ENCODE measurements around the gene PHF12.
"Not testable (repeated sequence)": the region's sequence is repeated elsewhere in the genome, so short reads cannot be mapped to it uniquely, and the experiment has no call there.

Gene PHF12

GRCh38 chr17:28953444-28954118, 2.3 kb upstream of the PHF12 start:
- peak; percentile 58 for DNase-seq

GRCh38 chr17:28951991-28952975, 965 bp upstream of the PHF12 start:
- peak; percentile 99 for DNase-seq

DNA sequence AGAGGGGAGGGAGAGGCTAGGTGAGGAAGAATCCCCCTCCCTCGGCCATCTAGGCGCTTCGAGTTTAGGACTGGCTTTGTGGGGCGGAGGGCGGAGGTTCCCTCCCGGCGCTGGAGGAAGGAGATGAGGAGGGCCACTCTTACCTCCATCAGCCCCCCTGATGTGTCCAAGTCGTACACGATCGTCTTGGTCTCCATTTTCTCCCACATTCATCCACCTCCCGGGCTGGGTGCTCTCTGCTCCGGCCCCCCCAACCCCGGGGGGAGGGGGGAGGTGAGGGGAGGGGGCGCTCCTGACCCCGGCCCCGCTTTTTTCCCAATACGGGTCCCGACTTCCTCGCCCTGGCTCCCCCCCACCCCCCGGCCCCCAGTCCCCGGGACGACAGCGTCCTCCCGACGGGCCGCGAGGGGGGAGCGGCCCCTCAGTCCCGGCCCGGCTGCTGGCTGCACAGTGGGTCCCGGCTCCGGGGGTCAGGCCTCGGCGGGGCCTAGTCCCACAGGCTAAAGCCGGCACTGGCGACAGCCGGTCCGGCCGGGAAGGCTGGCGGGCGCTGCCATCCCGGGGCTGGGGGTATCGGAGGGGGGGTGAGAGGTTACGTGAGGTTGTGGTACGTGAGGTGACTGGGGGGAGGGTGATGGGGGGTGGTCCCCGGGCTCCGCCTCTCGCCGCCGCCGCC, 428 bp downstream of the PHF12 start:
- no peak for DNase-seq

GRCh38 chr17:28950017-28950751, 1.1 kb downstream of the PHF12 start:
- peak; percentile 65 for DNase-seq

GRCh38 chr17:28949185-28950016, 1.9 kb downstream of the PHF12 start:
- DNase-seq: peak; percentile 56

- DNase-seq: no peak
These were observed 2.5 kb downstream of the PHF12 start for GRCh38 chr17:28948873-28949184.

- DNase-seq: no peak
These were observed 3.0 kb downstream of the PHF12 start for GRCh38 chr17:28948342-28948741.

DNA sequence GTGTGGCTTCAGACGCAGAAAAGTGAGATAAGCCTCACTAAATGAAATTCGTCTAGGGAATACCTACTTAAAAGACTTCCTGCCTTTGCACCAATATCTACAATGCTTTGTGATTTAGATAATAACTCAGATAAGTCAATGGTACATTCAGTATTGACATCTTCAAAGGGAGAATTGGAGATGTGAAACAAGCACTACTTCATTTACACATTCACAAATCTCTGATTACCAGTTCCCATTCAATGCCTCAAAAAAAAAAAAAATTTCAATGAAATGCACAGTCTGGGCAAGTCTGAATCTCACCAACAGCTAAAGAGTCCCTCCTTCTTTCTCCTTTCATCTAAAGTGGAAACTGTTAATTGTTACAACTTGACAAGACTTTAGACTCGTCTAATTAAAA, 3.7 kb downstream of the PHF12 start:
- DNase-seq: peak; percentile 34

GRCh38 chr17:28946239-28946638, 5.1 kb downstream of the PHF12 start:
- DNase-seq: peak; percentile 24

- no peak for DNase-seq
These were observed 6.2 kb downstream of the PHF12 start for GRCh38 chr17:28944862-28945741.

- DNase-seq: no peak
These were observed 7.0 kb downstream of the PHF12 start for GRCh38 chr17:28944343-28944742.

DNA sequence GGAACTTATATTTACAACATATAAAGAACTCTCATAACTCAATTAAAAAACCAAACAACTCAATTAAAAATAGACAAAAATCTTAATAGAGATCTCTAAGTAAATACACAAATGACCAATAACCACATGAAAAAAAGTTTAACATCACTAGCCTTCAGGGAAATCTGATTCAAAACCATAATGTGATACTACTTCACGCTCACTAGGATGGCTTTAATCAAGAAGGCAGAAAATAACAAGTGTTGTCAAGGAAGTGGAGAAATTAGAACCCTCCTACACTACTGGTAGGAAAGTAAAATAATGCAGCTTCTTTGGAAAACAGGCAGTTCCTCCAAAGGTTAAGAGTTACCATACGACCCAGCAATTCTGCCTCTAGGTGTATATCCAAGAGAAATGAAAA, 8.4 kb downstream of the PHF12 start:
- no peak for DNase-seq

DNA sequence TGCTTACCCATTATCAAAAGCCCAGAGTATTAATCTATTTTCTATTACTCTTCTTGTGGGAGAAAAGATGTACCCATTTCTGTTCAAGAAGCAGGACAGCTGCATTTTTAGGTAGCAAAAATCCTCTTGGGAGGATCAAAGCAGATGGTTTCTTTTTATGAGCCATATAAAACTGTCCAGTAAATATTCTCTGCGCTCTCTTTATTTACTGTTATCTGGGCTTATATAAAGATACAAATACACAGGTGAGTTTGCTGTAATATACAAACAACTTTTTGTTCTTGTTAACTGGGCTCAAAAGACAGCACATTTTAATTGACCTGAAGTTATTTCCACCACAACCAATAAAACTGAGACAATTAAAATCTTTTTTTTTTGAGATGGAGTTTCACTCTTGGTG, 10.1 kb downstream of the PHF12 start:
- DNase-seq: no peak

DNA sequence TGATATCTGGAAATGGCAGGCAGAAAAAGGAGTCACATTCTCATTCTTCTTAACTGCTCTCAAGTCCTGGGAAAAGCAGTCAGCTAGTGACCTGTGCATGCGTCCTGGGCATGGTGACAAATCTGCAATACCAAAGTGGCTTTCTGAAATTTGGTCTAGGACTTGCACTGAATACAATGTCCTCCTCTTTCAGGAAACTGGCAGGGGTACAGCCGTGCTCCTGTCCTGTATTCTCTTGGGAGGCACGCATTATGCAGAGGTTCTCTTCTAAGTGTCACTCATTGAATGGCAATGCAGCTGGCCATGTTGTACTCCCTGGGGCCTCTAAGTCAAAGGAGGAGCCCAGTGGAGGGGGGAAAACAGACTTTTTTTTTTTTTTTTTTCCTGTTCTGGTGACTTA, 10.6 kb downstream of the PHF12 start:
- DNase-seq: no peak

GRCh38 chr17:28940142-28940541, 11.2 kb downstream of the PHF12 start:
- DNase-seq: no peak

- no peak for DNase-seq
These were observed 12.8 kb downstream of the PHF12 start for GRCh38 chr17:28938552-28938951.

DNA sequence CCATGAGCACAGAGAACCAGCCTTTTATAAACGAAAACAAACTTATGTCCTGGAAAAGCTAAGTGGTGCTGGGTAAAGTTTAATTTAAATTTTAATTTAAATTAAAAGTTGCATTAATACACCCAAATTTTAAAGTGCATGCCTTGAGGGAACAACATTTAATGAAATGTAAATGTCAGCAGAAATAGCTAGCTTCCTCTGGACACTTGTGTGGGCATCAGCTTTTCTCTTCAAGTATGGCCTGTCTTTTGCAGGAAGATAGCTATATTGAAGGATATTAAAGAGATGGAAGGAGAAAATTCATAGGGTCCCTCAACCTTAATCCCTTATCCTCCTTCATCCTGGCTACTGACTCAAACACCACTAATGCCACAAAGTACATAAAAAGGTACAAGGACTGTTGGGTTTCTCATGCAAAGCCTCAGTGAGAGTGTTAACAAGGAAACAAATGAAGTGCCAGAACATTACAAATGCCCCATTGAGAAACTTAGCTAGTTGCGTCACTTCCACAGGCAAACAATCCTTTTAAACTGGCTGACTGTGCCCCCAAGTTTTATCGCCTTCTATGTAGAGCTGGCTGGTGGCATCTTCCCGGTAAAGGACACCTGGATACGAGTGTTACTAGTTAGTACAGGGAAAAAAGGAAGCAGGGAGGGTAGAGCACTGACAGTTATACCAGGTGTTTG, 14.1 kb downstream of the PHF12 start:
- DNase-seq: no peak

GRCh38 chr17:28935744-28936460, 15.4 kb downstream of the PHF12 start:
- no peak for DNase-seq

- DNase-seq: not testable (repeated sequence)
These were observed 16.8 kb downstream of the PHF12 start for GRCh38 chr17:28934508-28934907.

- no peak for DNase-seq
These were observed 21.5 kb downstream of the PHF12 start for GRCh38 chr17:28929787-28930186.

Data from CD4-positive, alpha-beta T cell treated with Interleukin-12 subunit alpha and Interleukin-12 subunit beta, for 1 hour (primary cell).